Adrenal gland (tissue), 12 donors: ENCODE results near the gene ISY1. TPM values are rescaled to one million over a fixed set of nuclear protein-coding genes. Genes with fewer than 3 reads are reported as not detected.

Experiments used
- DNase-seq, 7 donors: peaks; one replicate each; pipeline ENCODE4 v3.0.0-alpha.2; 2019 to 2020
- H3K27ac ChIP-seq, 5 donors: fragments of 200-600 bp; sonication (generic) in 4 of 5; 1 replicate in 3 of 5; 2 replicates in 2 of 5; pipeline versions ENCODE4 v1.5.1 to v1.8.0; 2016 to 2020; ENCODE audit warnings: mild to moderate bottlenecking in 1 of 5
- H3K27me3 ChIP-seq: fragments of 200-600 bp; 2 replicates; pipeline ENCODE4 v1.8.0; 2021
- H3K36me3 ChIP-seq, 2 donors: fragments of 200-600 bp; replicated peaks in 1 of 2; 1 replicate in 1 of 2; 2 replicates in 1 of 2; pipeline versions ENCODE4 v1.5.1 to v1.8.0; 2018 to 2022
- H3K4me1 ChIP-seq, 2 donors: fragments of 200-600 bp; replicated peaks in 1 of 2; 1 replicate in 1 of 2; 2 replicates in 1 of 2; pipeline versions ENCODE4 v1.5.1 to v1.8.0; 2018 to 2021
- H3K4me3 ChIP-seq, 4 donors: fragments of 200-600 bp; sonication (generic) in 3 of 4; one replicate each; pipeline ENCODE4 v1.5.1; 2016 to 2018
- H3K9me3 ChIP-seq, 3 donors: fragments of 200-600 bp; sonication (generic) in 1 of 3; replicated peaks in 1 of 3; 1 replicate in 2 of 3; 2 replicates in 1 of 3; pipeline versions ENCODE4 v1.5.1 to v1.8.0; 2016 to 2021
- CTCF ChIP-seq, 6 experiments: fragments of 450-650 bp in 4 of 6; fragments of 200-600 bp in 2 of 6; sonication (generic) in 1 of 6; IDR thresholded peaks; 1 replicate in 5 of 6; 2 replicates in 1 of 6; pipeline versions ENCODE4 v1.5.1 to v1.8.0; 2016 to 2021; ENCODE audit warnings: antibody characterized with exemption in 6 of 6, mild to moderate bottlenecking in 2 of 6, moderate library complexity in 1 of 6
- POLR2A ChIP-seq, 2 donors: fragments of 450-650 bp; IDR thresholded peaks; one replicate each; pipeline ENCODE4 v1.6.1; 2017; ENCODE audit warnings: antibody characterized with exemption in 2 of 2, mild to moderate bottlenecking in 2 of 2, moderate library complexity in 1 of 2
- WGBS, 4 donors: extraction: QIAGEN DNeasy Blood & Tissue Kit in 2 of 4; methylation state at CpG; one replicate each; pipeline versions ENCODE4 v1.1.5 to v1.1.7; 2013 to 2017; 5-methylcytosine and 5-hydroxymethylcytosine counted together
- intact Hi-C, 2 donors: fragments of 100-400 bp; cut with DNase I; formaldehyde crosslinking; loops; one replicate each; pipeline versions ENCODE4 v1.14.1 to v1.15.0; 2022 to 2023
- polyA plus RNA-seq, 3 donors: library from polyadenylated mRNA; stranded (reverse); fragments of 200-250 nt in 2 of 3; fragments of 350-450 nt in 1 of 3; fragmentation: Illumina TruSeq in 1 of 3; extraction: RNeasy Lipid Tissue Mini Kit (QIAGEN cat#74804) in 1 of 3; gene quantifications; one replicate each; pipeline ENCODE4 v1.2.3, GENCODE V29; 2013 to 2014
- total RNA-seq, 9 donors: library from RNA; depleted of rRNA in 4 of 9; stranded (reverse); fragments of >200 nt in 4 of 9; fragments of 120-200 nt in 1 of 9; fragmentation: NEBNext Ultra II Directional in 1 of 9; extraction: Animal tissue kit (Norgen Biotek cat#: 25700) in 1 of 9; gene quantifications; one replicate each; pipeline versions ENCODE4 v1.1.0 to v1.2.4, GENCODE V29; 2013 to 2023
- donor health status: healthy with polysubstance abuse.
- donor health status: Bipolar disorder and iron deficiency.
- donor health status: DM: yes; HTN: yes; CAD: no.
- donor health status: DM: no; HTN: no; CAD: no.
- donor health status: DM: no; HTN: no; CAD: no.
- donor health status: DM: yes; HTN: yes; CAD: no.

Gene ISY1
- total and polyA plus RNA-seq, 12 donors = 4.1 to 40.0 (median 26.1) TPM

DNA sequence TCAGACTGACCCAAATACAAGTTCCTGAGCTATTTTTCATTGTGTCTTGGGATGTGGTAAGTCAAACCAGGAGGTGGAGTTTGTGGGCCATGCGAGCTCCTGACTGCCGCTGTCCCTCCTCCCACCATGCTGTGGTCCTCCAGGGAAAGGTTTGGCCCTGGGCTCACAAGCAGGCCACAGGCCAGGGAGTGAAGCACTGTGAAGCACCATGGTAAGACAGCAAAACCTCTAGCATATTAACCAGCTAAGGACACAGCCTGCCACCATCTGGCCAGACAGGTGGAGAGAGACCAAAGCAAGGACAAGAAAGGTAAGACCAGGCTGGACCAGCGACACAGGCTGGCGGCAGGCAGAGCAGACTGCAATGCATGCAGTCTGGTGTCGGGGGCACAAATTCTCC, 54.5 kb downstream of the ISY1 start:
- intact Hi-C loops = no loop called here
- H3K27ac ChIP-seq = peak overlapping the region in 3 of 5 donors; percentile 24 to 74 (median 48)
- 67 to 85% (median 75%) methylated on average over 4 to 5 of the region's 5 CpGs for WGBS, 4 donors
- peak in 6 of 7 donors; percentile 51 to 77 (median 66) for DNase-seq
- H3K36me3 ChIP-seq = no peaks in the 10 kb centered on the region
- no peak for TF ChIP-seq CTCF (IDR thresholded peaks at IDR 0.05)
- no peak for TF ChIP-seq POLR2A (IDR thresholded peaks at IDR 0.05)
- H3K4me3 ChIP-seq = no peak overlapping the region
- H3K9me3 ChIP-seq = no peaks in the 10 kb centered on the region
- H3K4me1 ChIP-seq = peaks cover 15 to 31% of the 10 kb centered on the region in 2 donors
- H3K27me3 ChIP-seq = no peaks in the 10 kb centered on the region

- Histone ChIP-seq H3K4me1 (peaks cover 15 to 31% of the 10 kb centered on the region in 2 donors), H3K36me3 (no peaks in the 10 kb centered on the region), H3K27me3 (no peaks in the 10 kb centered on the region), H3K4me3 (no peak overlapping the region), H3K9me3 (no peaks in the 10 kb centered on the region), H3K27ac (peak overlapping the region in 3 of 5 donors; percentile 24 to 74 (median 48))
- TF ChIP-seq POLR2A (IDR thresholded peaks at IDR 0.05) = no peak
- TF ChIP-seq CTCF (IDR thresholded peaks at IDR 0.05) = no peak
- 23 to 56% (median 43%) methylated on average over 2 to 4 of the region's 4 CpGs for WGBS, 4 donors
- intact Hi-C loops = no loop called here
- DNase-seq = no peak
These were observed 55.0 kb downstream of the ISY1 start for GRCh38 chr3:129105862-129106261.

DNA sequence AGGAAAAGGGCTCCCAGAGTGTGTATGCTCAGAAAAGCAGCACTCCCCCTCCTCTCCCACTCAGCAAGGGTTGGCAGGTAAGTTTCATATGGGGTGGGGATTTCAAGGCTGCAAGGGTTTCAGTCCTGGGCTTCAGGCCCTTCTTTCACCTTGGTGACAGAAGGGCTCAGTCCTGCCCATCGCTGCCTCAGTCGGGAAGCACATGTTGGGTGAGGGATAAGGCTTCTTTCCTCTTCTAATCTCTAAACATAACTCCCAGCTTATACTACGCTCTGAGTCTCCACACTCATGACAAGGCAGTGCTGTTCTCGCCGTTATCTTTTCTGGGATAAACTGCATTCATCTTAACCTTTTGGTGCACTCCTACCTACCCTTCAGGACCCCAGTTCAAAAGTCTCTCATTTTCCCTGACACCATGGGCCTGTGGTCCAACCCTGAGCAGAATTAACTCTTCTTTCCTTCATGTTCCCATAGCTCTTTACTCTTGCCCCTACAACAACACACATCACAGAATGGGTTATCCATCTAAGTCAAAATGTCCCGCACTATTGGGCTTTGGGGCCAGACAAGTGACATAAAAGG, 56.3 kb downstream of the ISY1 start:
- TF ChIP-seq POLR2A (IDR thresholded peaks at IDR 0.05) (no peak), CTCF (IDR thresholded peaks at IDR 0.05) (no peak)
- Histone ChIP-seq H3K4me1 (peaks cover 15 to 31% of the 10 kb centered on the region in 2 donors), H3K27me3 (no peaks in the 10 kb centered on the region), H3K36me3 (no peaks in the 10 kb centered on the region), H3K4me3 (no peak overlapping the region), H3K27ac (no peak overlapping the region), H3K9me3 (no peaks in the 10 kb centered on the region)
- no peak for DNase-seq
- intact Hi-C loops = no loop called here
- 78 to 92% (median 87%) methylated on average over 6 of the region's 6 CpGs for WGBS, 4 donors

DNA sequence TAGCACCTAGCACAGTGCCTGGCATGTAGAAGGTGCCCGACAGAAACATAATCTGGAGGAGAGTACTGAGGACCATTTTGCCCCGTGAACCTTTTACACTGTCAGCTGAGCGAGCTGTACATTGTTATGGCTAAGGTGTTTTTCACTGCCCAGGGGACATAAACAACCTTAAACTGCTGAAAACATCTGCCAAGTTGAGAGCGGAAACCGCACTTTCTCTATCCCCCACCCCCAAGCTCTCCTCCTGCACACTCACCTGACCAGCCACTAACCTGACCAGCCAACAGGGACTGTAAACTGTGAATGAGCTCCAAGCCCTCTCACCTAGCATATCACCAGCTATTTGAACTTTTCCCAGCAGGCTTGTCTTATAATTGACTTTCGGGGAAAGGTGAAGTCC, 56.8 kb downstream of the ISY1 start:
- TF ChIP-seq CTCF (IDR thresholded peaks at IDR 0.05) (no peak), POLR2A (IDR thresholded peaks at IDR 0.05) (no peak)
- WGBS, 4 donors = 95 to 100% (median 97%) methylated on average over 6 of the region's 6 CpGs
- intact Hi-C loops = no loop called here

More for the DNA sequence above, 56.8 kb downstream of the ISY1 start:
- H3K9me3 ChIP-seq = no peaks in the 10 kb centered on the region
- H3K36me3 ChIP-seq = no peaks in the 10 kb centered on the region
- DNase-seq = no peak
- H3K4me3 ChIP-seq = no peak overlapping the region
- no peak overlapping the region for H3K27ac ChIP-seq
- H3K27me3 ChIP-seq = no peaks in the 10 kb centered on the region
- peaks cover 15 to 31% of the 10 kb centered on the region in 2 donors for H3K4me1 ChIP-seq
